Left renal pelvis (tissue), 4 donors: Measurements from ENCODE around the gene AQP6. TPM values are rescaled to one million over a fixed set of nuclear protein-coding genes. Genes with fewer than 3 reads are reported as not detected.

Experiments
- DNase-seq, 4 donors: peaks; one replicate each; pipeline ENCODE4 v3.0.0-alpha.2; 2013; ENCODE audit warnings: low read depth in 4 of 4, low spot score in 3 of 4
- polyA plus RNA-seq, 4 donors: library from polyadenylated mRNA; unstranded; fragments of 120-200 nt; gene quantifications; one replicate each; pipeline ENCODE4 v1.2.1, GENCODE V29; 2013; ENCODE audit not compliant: insufficient read length in 4 of 4

Gene AQP6
- polyA plus RNA-seq, result 10 to 100 TPM in 3 of 4 donors, under 1 TPM in 1; 0.94 to 19.2 (median 16.6) TPM

- DNase-seq, result no peak
Observed at GRCh38 chr12:49972641-49973360, at the start of gene AQP6. TSS of gene AQP6 (plus strand) at chr12:49972947. CDS start at chr12:49973174, 227 bp downstream.

- DNase-seq, result no peak
Observed at GRCh38 chr12:49923035-49923644, 49.6 kb upstream of the AQP6 start.

- no peak for DNase-seq
Observed at GRCh38 chr12:49923880-49924556, 48.7 kb upstream of the AQP6 start.

- no peak for DNase-seq
Observed at GRCh38 chr12:49924628-49925246, 48.0 kb upstream of the AQP6 start.

GRCh38 chr12:49925433-49926204, 47.1 kb upstream of the AQP6 start:
- no peak for DNase-seq

- DNase-seq, result no peak
Observed at GRCh38 chr12:49928471-49928870, 44.3 kb upstream of the AQP6 start.

GRCh38 chr12:49929581-49929980, 43.2 kb upstream of the AQP6 start:
- no peak for DNase-seq

GRCh38 chr12:49930515-49931288, 42.0 kb upstream of the AQP6 start:
- DNase-seq, result no peak

GRCh38 chr12:49932023-49932422, 40.7 kb upstream of the AQP6 start:
- DNase-seq, result no peak

GRCh38 chr12:49932533-49933130, 40.1 kb upstream of the AQP6 start:
- DNase-seq, result peak in 2 of 4 donors; percentile 44 to 48

- no peak for DNase-seq
Observed at GRCh38 chr12:49933796-49934195, 39.0 kb upstream of the AQP6 start.

- DNase-seq, result no peak
Observed at GRCh38 chr12:49934505-49934904, 38.2 kb upstream of the AQP6 start.

- DNase-seq, result no peak
Observed at GRCh38 chr12:49936925-49937324, 35.8 kb upstream of the AQP6 start.

- DNase-seq, result no peak
Observed at GRCh38 chr12:49937639-49938300, 35.0 kb upstream of the AQP6 start.

GRCh38 chr12:49939307-49939706, 33.4 kb upstream of the AQP6 start:
- no peak for DNase-seq

GRCh38 chr12:49939707-49940106, 33.0 kb upstream of the AQP6 start:
- no peak for DNase-seq

GRCh38 chr12:49941556-49942511, 30.9 kb upstream of the AQP6 start:
- no peak for DNase-seq

GRCh38 chr12:49942512-49942893, 30.2 kb upstream of the AQP6 start:
- DNase-seq, result no peak
